GM12873 (cell line): ENCODE measurements around the gene COX7C.

Source experiments
- TF ChIP-seq, protein P1 (sequence below): IDR thresholded peaks from 2 replicates; pipeline ENCODE4 v1.5.1; 2012; ENCODE audit warnings: low read depth, mild to moderate bottlenecking, moderate library complexity, low read length, control low read depth; ENCODE audit not compliant: insufficient read depth; ENCODE audit errors: missing control alignments

The COX7C gene, protein sequence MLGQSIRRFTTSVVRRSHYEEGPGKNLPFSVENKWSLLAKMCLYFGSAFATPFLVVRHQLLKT

GRCh38 chr5:86617756-86618576, at the start of gene COX7C:
Gene COX7C (plus strand): TSS chr5:86617941. CDS start chr5:86618056, 115 bp downstream.
- TF ChIP-seq, protein P1, sequence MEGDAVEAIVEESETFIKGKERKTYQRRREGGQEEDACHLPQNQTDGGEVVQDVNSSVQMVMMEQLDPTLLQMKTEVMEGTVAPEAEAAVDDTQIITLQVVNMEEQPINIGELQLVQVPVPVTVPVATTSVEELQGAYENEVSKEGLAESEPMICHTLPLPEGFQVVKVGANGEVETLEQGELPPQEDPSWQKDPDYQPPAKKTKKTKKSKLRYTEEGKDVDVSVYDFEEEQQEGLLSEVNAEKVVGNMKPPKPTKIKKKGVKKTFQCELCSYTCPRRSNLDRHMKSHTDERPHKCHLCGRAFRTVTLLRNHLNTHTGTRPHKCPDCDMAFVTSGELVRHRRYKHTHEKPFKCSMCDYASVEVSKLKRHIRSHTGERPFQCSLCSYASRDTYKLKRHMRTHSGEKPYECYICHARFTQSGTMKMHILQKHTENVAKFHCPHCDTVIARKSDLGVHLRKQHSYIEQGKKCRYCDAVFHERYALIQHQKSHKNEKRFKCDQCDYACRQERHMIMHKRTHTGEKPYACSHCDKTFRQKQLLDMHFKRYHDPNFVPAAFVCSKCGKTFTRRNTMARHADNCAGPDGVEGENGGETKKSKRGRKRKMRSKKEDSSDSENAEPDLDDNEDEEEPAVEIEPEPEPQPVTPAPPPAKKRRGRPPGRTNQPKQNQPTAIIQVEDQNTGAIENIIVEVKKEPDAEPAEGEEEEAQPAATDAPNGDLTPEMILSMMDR, result no peak

- TF ChIP-seq, protein P1, result no peak
Measured at GRCh38 chr5:86570427-86571083, 47.2 kb upstream of the COX7C start.

- TF ChIP-seq, protein P1, result no peak
Measured at GRCh38 chr5:86572825-86573517, 44.8 kb upstream of the COX7C start.

- TF ChIP-seq, protein P1, result no peak
Measured at GRCh38 chr5:86579502-86579901, 38.2 kb upstream of the COX7C start.

DNA sequence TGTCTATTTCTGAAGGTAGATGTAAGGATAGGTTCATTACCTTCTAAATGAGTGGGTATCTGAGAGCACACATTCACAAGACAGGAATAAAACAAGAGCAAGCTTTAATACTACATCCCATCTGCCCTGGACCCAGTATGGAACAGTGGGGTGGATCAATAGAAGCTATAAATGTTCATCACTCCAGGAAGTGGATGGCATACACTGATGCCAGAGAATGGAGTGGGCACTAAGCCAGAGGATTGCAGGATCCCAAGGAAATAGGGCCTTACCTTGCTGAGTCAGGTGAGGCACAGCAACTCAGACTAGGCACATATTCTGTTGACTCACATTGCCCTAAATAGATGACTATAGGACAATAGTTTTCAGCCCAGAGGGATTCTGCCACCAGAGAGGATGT, 21.3 kb upstream of the COX7C start:
- TF ChIP-seq, protein P1, result no peak

GRCh38 chr5:86605881-86606280, 11.9 kb upstream of the COX7C start:
- TF ChIP-seq, protein P1, result no peak

DNA sequence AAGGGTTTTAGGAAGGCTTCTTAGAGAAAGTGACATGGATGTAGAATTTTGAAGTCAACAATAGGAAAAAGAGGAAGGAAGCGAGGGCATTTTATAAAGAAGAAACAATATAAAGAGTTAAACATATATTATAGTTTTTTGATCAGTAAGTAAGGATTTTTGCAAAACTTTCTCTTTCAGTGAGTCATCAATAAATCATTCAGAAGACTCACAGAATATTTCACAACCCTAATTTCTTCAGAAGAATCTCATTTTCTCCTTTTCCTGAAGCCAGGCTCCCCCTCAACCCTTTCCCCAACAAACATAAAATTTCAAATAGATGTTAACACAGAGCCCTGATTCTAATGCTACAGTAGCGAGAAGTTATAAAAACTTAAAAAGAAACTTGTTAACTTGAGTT, 4.3 kb upstream of the COX7C start:
- TF ChIP-seq, protein P1, result no peak
